ENCODE measurements around the gene SLC37A2.

SLC37A2 gene

GRCh38 chr11:125072961-125073590 lies 10.0 kb downstream of the SLC37A2 start:
- peaks cover 23% of the 10 kb centered on the region for H3K27me3 ChIP-seq
- H3K4me1 ChIP-seq: no peaks in the 10 kb centered on the region
- no peaks in the 10 kb centered on the region for H3K36me3 ChIP-seq
- DNase-seq: no peak
- no peaks in the 10 kb centered on the region for H3K9me3 ChIP-seq
- H3K4me3 ChIP-seq (ENCODE audit: low read depth, low read length): no peak overlapping the region
- TF ChIP-seq CTCF (IDR thresholded peaks at IDR 0.05; ENCODE audit: low read depth, low read length): no peak

GRCh38 chr11:125073616-125074483 lies 10.7 kb downstream of the SLC37A2 start:
- Histone ChIP-seq H3K36me3 (no peaks in the 10 kb centered on the region), H3K4me3 (ENCODE audit: low read depth, low read length) (no peak overlapping the region), H3K9me3 (no peaks in the 10 kb centered on the region), H3K4me1 (no peaks in the 10 kb centered on the region), H3K27me3 (peaks cover 23% of the 10 kb centered on the region)
- TF ChIP-seq CTCF (IDR thresholded peaks at IDR 0.05; ENCODE audit: low read depth, low read length): no peak
- DNase-seq: no peak

- Histone ChIP-seq H3K9me3 (no peaks in the 10 kb centered on the region), H3K27me3 (peaks cover 23% of the 10 kb centered on the region), H3K36me3 (no peaks in the 10 kb centered on the region), H3K4me1 (no peaks in the 10 kb centered on the region), H3K4me3 (ENCODE audit: low read depth, low read length) (no peak overlapping the region)
- DNase-seq: no peak
- TF ChIP-seq CTCF (IDR thresholded peaks at IDR 0.05; ENCODE audit: low read depth, low read length): no peak
Measured at GRCh38 chr11:125074511-125075241, 11.6 kb downstream of the SLC37A2 start.

- TF ChIP-seq CTCF (IDR thresholded peaks at IDR 0.05; ENCODE audit: low read depth, low read length): no peak
- DNase-seq: no peak
- Histone ChIP-seq H3K36me3 (no peaks in the 10 kb centered on the region), H3K27me3 (peaks cover 23% of the 10 kb centered on the region), H3K4me3 (ENCODE audit: low read depth, low read length) (no peak overlapping the region), H3K9me3 (no peaks in the 10 kb centered on the region), H3K4me1 (no peaks in the 10 kb centered on the region)
Measured at GRCh38 chr11:125075242-125075625, 12.1 kb downstream of the SLC37A2 start.

- no peak overlapping the region for H3K4me3 ChIP-seq (ENCODE audit: low read depth, low read length)
- no peaks in the 10 kb centered on the region for H3K9me3 ChIP-seq
- no peak for TF ChIP-seq CTCF (IDR thresholded peaks at IDR 0.05; ENCODE audit: low read depth, low read length)
- H3K27me3 ChIP-seq: peaks cover 23% of the 10 kb centered on the region
- no peaks in the 10 kb centered on the region for H3K4me1 ChIP-seq
- H3K36me3 ChIP-seq: no peaks in the 10 kb centered on the region
- DNase-seq: no peak
Measured at GRCh38 chr11:125075900-125076317, 12.8 kb downstream of the SLC37A2 start.
